HPDE6-E6E7 (cell line): Measurements from ENCODE around the gene GPR87.

Experiments
- DNase-seq: peaks from one replicate; pipeline ENCODE4 v3.0.0; 2011; ENCODE audit warnings: missing footprints; ENCODE audit errors: extremely low spot score

Gene GPR87

DNA sequence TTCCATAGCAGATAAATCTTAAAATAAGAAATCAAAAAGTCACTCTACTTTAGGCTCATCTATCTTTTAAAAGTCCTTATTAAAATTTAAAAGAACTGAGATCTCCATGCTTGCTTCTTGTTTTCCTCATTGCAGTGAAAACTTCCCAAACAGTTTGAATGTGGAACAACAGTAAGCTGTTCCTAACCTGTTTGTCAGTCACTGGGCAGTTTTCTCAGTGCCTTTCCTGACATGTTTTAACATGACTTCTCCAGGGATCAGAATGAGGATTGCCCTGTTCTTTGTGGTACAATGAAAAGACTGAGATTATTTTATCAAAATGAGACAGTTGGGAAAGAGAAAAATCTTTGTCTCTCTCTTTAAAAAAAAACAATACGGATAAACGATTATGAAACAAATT, 774 bp downstream of the GPR87 start:
- DNase-seq, result no peak

DNA sequence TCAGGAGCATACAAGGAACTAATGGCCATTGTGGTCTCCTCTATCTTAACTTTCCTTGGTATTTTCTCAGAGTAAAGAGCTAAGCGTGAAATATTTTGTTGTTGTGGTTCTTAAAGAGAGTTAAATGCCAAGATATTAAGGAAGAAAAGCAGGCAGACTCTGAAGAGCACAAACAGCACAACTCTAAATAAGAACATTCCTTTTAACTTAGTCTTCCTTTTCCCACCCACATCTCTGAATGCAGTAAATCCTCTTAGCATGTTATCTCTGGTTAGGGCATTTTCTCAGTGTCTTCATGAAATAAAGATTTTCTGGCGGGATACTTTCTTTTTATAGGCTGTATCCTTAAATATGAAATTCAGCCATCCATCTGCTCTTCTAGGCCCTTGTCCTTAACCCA, 1.5 kb downstream of the GPR87 start:
- no peak for DNase-seq

DNA sequence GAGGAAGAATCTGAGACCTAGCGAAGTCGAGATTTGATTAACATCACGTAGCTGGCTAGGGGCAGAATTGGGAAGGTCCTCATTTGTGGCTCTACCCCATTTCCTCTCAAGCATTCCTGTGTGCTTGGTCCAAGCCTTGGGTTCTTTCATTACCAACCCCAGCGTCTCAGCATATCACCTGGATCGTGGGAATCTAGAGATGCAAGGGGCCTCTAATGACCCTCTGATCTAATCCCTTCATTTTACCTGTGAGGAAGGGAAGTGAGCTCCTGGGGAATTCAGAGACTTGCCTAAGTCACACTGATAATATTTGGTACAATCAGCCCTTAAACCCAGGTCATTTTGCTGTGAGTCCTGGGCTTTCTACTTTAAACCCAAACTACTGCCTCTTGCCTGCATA, 2.0 kb downstream of the GPR87 start:
- no peak for DNase-seq

DNA sequence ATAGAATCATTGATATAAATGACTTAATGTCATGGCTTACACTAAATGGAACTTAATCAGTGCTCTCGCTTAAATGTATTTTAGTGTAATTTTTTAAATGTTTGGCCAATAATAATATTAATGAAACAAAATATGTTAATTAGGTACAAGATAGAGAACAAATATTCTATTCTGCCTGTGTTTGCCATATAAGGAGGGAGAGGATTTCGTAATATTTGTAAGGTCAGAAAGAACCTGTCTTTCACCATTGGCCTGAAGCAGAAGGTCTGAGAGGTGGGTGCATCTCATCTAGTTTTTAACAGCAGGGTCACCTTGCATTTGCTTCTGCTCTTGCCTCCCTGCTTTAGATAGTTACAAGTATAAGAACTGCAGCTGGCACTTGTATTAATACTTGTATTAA, 2.5 kb downstream of the GPR87 start:
- DNase-seq, result no peak

DNA sequence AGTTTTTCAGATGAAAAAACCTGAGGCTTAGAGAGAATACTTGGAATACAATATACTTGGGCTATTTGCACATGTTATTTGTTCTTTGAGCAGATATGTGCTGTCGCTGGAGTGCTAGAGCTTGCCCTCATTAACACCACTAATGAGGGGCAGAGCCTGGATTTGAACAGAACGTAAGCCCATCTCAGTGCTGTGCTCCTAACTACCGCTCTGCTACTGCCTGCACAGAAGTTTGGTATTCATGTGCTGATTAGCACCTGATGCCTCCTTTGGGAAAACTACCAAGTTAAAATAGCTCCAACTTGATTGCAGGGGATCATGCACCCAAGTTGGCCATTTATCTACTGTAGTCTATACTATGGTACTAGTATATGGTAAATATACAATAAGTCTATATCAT, 3.6 kb downstream of the GPR87 start:
- no peak for DNase-seq

DNA sequence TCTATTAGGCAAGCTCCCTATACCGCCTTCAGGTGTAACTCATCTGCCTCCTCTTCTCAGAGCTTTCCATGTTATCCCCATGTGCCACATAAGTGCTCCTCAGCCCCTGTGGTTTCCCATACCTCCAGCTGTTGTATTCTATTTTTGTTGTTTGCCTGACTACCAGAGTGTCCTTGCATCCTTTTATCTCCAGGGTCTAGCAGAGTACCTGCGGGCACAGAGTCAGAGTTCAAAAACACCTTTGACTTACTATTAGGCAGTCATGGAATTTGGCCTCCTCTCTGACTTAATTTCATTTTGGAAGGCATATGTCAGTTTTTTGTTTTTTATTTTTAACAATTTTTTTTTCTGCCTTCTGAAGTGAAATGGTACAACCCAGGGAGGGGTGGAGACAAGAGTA, 7.1 kb downstream of the GPR87 start:
- DNase-seq, result no peak

DNA sequence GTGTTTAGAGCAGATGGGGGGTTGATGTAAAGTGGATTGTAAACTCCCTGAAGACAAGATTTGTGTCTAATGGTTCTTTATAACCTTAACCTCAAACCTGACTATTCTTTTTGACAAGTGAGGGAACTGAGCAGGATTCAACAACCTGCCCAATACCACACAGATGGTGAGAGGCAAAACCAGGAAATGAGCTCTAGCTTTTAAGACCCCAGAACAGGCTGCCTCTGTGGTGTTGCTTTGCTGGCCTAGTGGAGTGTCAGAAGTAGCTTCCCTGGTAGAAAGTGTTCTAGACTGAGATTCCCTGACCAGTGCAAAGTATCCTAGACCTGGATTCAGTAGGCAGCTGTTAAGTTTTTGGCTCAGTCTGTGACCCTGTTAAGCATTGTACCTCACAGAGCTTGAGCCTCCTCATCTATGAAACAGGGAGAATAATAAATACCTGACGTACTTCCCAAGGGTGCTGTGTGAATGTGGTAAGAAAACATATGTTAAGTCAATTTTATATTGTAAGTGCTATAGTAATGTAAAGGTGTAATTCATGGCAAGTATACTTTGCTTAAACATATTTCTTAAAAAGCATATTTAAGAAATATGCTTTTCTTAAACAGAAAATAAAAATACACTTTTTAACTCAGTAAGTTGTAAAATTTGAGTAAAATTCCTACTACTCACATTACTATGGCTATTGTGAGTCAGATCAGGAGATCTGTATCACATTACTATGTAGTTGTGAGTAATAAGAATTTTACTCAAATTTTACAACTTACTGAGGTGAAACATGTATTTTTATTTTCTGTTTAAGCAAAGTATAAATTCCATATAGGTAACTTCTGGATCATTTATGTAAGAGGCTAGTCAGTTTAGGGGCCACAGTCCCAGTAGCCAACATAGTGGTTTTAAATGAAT, 8.8 kb downstream of the GPR87 start:
- no peak for DNase-seq

DNA sequence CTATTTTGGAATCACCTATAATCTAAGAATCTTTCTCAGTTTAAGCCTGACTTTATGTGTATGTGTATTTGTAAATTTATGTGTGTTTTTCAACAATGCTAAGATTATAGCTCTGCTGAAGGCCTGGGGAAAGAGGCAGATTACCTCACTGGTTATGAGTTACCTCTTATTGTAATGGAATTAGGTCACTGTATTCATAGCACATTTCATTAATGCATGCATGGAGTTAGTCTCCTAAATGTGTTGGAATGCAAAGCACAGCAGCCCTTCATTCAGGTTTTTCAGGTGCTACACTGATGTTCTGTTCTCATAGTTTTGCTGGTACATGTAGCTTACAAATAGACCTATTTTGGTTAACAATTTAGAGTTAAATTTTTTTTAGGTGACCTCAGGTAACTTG, 9.5 kb downstream of the GPR87 start:
- DNase-seq, result no peak

DNA sequence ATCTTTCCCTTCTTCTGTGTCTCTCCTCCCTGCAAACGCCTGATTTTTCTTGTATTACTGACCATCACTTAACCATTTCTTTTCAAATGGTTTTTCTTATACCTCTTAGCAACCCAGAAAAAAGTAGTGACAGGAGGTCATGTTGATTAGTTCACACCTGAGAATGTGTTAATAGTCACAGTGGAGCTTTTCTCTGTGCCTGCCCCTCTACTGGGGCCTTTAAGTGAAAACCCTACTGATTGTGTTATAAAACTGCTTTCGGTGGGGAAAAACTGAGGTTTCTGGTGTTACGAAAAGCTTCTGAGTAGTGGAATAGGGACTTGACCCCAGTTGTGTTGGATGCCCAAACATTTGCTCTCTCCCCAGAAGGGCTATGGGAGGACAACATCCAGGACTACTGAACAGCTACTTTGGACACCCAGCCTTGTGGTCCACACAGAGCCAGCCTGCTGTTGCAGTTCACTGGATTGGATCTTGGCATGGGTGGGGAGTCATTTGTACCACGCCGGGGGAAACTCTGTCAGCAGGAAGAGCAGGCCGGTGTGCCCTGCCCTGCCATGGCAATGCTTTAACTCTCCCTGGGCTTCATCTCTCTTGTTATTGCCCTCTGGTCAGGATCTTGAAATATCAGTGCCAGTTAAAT, 10.3 kb downstream of the GPR87 start:
- DNase-seq, result no peak

DNA sequence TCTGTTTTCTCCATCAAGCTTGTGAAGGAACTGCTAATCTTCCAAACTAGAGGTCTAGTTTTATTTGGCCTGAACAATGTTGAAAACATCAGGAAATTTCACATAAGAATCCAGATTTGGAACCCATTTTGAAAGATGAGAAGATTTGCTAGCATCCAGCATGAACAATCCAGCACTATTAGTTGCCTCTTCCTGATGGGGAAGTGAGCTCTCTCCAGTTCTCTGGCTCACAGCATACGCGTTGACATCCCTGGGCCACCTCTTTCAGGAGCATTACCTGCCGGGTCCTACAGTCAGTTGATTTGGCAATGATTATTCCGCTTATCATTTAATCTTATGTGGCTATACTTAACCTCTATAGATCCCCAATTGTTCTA, 10.9 kb downstream of the GPR87 start:
- no peak for DNase-seq

DNA sequence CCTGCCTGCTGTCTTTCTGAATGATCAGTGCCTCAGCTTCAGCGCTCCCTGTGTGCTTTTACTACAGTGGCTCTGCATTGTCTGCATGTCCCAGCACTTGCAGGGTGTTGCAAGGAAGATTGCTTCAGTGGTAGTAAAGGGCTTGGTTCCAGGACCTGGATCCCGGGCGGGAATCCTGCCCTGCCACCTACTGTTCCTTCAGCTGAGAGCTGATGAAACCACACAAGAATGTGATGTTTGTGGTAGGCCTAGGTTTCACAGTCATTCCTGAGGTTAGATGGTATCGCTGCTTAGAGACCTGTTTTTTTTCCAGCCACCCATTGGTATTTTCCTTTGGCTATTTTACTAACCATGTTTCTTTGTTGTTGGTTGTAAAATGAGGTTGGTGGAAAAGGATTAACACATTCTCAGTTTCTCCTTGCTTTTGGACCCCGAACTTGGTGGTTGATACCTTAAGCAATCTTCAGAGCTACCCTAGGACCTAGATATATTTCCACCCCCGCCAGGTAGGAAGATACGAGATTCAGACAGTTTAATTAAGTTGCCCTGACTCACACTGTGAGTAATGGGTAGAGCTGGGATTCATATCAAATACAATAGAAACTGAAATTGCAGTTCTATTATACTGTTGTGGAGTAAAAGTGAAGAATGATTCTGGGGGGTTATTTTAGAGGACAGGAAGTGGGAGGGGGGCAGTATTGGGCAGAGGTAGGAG, 11.4 kb downstream of the GPR87 start:
- DNase-seq, result peak; percentile 87

DNA sequence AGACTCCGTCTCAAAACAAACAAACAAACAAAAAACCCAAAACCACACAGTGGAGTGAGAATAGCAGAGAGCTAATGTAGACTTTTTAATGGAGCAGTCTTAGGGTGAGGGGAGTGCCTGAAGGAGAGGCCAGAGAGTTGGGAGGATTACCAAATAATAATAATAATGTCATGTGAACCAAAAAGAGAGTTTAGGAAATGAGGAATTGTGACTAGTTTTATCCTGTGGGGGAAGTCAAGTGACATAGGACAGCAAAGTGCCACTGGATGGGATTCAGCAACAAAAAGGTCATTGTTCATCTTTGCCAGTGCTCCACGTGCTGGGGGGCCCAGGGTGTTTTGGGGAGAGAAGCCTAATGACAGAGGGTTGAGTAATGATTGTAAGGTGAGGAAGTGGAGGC, 12.9 kb downstream of the GPR87 start:
- no peak for DNase-seq

DNA sequence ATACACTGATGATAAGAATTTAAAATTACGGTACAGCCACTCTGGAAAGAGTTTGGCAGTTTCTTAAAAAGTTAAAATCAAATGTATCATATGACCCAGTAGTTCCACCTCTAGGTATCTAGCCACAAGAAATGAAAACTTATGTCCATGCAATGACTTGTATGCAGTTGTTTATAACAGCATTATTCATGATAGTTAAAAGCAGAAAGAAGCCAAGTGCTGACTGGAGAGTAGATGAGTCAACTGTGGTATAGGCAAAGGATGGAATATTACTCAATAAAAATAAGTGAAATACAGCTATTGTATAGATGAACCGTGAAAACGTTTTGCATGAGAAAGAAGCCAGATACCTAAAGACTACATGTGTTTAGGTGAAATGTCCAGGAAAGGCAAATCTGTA, 14.8 kb downstream of the GPR87 start:
- no peak for DNase-seq

DNA sequence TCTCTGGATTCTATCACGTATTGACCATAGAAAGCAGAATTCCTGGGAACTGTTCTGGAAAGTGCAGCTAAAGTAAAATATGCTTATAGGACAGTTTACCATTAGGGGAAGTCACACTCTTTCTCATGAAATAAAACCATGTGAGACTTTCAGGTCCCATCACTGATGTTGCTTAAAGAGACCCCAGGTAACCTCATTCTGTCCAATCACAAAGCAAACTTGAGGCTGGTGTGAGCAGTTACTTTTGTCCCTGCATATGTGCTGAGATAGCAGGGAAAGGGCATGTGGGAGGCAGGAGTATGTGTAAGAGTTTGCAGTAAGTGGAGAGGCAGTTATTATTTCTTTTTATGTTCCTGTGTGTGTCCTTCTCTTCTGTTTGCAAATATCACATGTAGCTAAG, 16.1 kb downstream of the GPR87 start:
- DNase-seq, result no peak

DNA sequence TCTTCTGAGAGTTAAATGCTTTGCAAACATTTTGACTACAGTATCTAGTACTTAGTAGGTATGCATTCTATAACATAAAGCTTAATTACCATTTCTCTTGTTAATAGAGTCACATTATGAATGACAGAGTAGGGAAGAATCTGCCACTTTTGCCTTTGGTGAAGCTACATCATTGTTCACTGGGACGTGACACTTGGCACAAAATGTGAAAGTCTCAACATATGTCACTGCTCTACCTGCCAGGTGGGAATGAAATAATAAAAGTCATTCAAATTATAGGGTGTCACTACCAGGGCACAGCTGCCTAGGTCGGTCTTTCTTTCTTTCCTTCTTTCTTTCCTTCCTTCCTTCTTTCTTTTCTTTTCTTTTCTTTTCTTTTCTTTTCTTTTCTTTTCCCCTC, 17.6 kb downstream of the GPR87 start:
- no peak for DNase-seq

DNA sequence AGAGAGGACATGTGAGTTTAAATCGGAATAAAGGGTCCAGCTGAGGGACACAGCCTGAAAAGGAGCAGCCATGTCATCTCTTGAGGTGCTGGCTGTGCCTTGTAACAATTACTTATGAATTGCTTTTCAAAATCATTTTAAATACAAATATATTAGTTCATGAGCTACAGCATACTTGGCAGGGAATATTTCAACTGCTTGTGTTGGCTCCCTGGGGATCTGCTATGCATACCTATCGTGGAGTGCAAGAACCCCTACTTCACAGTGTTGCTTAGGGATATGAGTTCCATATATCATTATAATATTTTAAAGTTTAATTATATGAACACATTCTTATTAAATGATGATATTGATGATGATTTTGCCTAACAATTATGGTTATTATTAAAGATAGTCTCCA, 19.2 kb downstream of the GPR87 start:
- no peak for DNase-seq

DNA sequence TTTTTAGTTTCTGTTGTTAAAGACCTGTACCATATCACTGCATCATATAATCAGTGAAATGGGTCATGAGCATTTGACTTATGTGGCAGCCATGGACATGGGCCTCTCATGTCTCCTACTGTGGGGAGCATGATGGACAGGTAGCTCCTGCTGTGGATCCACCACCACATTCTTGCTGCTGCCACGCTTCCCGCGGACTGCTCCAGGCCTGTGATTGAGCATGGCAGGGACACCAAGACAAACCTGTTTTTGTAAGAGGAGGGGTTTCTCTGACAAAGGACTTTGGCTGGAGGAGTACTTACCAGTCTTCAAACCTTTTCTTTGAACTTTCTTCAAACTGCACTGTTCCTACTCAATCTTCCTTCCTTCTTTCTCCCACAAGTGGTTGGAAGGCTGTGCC, 20.4 kb downstream of the GPR87 start:
- no peak for DNase-seq

DNA sequence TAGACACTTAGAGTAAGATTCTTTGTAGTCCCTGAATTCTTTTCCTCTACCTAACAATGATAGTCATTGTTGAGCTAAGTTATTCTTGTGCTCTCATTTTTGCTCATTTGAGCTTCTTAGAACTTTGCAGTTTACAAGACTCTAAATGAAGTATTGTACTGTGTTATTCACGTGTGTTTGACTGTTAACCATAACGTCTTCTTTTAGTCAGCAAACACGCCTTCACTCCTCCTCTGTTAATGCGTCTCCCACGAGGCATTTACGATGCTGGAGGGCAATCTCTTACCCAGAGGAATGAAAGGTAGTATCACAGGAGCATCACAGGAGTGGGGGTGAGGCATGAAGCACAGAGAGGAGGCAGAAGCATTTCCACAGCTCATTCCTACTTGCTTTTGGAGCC, 23.5 kb downstream of the GPR87 start:
- no peak for DNase-seq

DNA sequence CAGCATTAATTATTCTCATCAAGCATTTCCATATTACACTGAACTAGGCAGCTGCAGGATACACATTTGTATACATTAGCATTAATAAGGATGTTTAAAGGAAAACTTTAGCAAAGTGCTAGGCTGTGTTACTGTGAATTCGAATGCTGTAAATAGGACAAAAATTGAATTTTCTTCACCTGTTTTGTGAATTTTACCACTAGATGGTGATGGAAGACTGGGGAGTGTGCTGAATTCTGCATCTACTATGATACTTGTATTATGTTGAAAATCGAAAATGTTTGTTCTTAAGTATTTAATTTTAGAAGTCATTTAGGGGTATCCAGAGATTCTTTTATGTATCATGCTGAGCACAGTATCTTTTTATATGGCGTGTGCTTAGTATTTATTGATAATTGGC, 25.9 kb downstream of the GPR87 start:
- no peak for DNase-seq

DNA sequence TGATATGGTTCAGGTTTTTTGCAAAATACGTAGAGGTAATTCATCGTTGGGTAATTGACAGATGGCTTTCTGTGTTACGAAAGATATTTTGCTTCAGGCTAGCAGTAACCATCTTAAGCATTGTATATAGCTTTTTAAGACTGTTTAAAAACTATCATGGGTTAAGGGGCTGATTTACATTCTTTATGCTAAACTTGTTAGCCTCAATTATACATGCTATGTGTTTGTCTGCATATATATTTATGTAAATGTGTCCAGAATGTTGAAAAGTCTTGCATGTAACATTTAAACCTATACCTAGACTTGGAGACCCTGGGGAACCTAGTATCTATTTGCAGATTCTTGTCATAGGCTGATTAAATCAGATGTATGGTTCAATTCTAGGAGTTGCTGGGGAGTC, 27.2 kb downstream of the GPR87 start:
- no peak for DNase-seq

DNA sequence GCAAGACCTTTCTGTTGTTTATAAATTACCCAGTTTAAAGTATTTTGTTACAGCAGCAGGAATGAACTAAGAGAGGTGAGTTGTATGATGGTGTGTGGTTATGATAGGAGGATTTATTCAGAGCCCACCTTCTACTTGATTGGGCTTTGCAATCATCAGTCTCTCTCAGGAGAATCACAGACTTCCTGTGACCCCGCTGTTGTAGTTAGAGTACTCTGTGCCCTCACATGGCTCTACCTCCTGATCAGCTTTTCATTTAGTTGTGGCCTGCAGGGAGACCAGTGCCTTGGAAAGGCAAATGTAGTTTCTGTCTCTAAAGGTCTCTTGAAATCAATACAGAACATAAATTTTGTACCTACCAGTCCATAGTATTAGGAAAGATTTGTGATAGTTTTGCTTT, 30.7 kb downstream of the GPR87 start:
- DNase-seq, result no peak

DNA sequence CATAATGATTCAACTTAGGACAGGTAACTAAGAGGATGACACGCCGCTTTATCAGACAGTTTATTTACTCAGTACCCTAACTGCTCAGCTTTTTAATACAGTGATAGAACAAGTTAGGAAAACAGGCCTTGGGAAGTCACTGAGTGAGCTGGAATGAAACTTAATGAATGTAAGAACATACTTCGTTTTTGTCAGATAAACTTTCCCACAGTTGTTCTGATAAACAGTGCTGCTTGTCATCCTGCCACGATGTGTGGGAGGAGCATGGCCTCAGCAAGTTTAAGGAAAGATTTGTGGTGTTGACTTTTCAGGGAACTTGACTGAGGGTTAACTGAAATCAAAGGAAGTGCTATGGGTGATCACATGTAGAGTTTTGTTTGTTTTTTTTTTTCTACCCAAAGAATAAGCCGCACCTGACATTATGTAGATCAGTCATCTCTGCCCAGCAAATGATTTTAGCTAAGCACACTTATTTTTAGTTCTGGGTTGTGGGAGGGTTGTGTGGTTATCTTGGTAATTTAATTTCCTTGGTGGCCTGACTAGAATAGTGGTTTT, 32.6 kb downstream of the GPR87 start:
- DNase-seq, result no peak

DNA sequence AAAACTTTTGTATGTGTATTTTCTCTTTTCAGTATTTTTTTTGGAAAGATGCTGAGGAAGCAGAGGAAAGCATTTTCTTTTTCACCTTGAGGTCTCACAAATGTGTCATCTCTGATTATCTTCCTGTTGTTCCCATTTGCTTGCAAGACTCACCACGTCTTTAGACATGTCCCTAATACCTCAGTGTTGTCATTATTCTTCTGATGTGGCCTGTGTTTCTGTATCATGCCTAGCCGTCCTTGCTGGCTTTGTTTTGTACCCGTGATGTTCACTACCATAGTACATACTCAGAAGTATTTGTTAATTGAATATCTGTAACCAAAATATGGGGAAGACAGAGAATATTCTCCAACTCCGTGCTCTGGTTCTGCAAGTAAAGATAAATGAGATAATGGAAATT, 33.2 kb downstream of the GPR87 start:
- no peak for DNase-seq
